T-helper 2 cell treated with Interferon-gamma antibody and Interleukin-4, amounts not matched to agents 5 μg/mL and 100 μg/mL, for 36 hours (primary cell): Measurements from ENCODE around the gene ADARB2.

Experiments
- DNase-seq: peaks from one replicate; pipeline ENCODE4 v3.0.0; 2021; ENCODE audit warnings: low spot score
- H3K27ac Mint-ChIP-seq: one replicate; pipeline ENCODE4 v1.8.0; 2021; ENCODE audit warnings: mild to moderate bottlenecking, mixed read lengths
- H3K27me3 Mint-ChIP-seq: one replicate; pipeline ENCODE4 v1.8.0; 2021; ENCODE audit warnings: low read depth, mixed read lengths
- H3K36me3 Mint-ChIP-seq: one replicate; pipeline ENCODE4 v1.8.0; 2021; ENCODE audit warnings: low read depth, mixed read lengths
- H3K4me1 Mint-ChIP-seq: one replicate; pipeline ENCODE4 v1.8.0; 2021; ENCODE audit warnings: low read depth, mixed read lengths
- H3K4me3 Mint-ChIP-seq: one replicate; pipeline ENCODE4 v1.8.0; 2022; ENCODE audit warnings: mild to moderate bottlenecking, moderate library complexity, mixed read lengths
- H3K9me3 Mint-ChIP-seq: one replicate; pipeline ENCODE4 v1.8.0; 2021; ENCODE audit warnings: mixed read lengths

ADARB2 gene

DNA sequence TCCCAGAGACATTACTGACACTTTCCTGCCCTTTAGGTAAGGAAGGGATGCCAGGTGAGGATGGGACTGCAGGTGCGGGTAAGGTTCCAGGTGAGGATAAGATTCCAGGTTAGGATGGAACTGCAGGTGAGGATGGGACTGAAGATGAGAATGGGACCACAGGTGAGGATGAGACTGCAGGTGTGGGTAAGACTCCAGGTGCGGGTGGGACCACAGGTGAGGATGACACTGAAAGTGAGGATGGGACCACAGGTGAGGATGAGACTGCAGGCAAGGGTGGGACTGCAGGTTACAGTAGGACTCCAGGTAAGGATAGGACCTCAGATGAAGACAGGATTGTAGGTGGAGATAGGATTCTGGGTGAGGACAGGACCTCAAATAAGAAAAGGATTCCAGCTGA, 358.9 kb downstream of the ADARB2 start:
- peaks cover 12% of the 10 kb centered on the region for H3K27me3 Mint-ChIP-seq
- H3K4me1 Mint-ChIP-seq = no peaks in the 10 kb centered on the region
- DNase-seq = no peak
- no peaks in the 10 kb centered on the region for H3K36me3 Mint-ChIP-seq
- H3K9me3 Mint-ChIP-seq = peaks cover 8% of the 10 kb centered on the region
- no peak overlapping the region for H3K27ac Mint-ChIP-seq
- no peak overlapping the region for H3K4me3 Mint-ChIP-seq

DNA sequence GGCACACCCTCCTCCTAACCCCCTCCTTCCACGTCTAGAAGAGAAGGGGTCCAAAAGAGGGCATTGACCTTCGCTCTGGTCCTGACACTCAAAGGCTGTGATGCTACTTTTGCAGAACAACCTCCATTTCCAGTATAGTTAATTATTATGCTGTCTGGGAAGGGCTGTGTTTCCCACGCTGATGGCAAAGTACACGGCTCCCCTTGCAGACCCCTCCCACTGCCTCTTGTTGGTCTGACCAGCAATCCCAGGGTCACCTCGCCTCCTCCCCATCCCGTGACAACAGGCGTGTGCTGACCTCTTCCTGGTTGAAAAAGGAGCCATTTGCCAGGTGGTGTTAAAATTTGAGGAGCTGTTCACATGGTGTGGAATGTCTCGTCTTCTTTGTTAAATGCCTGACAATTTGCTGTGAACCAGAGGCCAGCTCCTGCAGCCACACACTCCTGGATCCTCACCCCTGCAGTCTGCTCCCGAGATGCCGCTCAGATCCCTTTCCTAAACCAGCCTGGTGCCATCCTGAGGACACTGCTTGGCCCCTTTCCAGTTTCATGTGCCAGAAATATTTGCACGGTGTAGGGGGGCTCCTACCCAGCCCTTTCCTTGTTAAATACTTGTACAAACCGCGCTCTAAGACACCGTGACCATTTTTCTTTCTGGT, 359.5 kb downstream of the ADARB2 start:
- Mint-ChIP-seq H3K27ac (no peak overlapping the region), H3K4me1 (no peaks in the 10 kb centered on the region), H3K4me3 (no peak overlapping the region), H3K36me3 (no peaks in the 10 kb centered on the region), H3K9me3 (peaks cover 8% of the 10 kb centered on the region), H3K27me3 (peaks cover 12% of the 10 kb centered on the region)
- no peak for DNase-seq

DNA sequence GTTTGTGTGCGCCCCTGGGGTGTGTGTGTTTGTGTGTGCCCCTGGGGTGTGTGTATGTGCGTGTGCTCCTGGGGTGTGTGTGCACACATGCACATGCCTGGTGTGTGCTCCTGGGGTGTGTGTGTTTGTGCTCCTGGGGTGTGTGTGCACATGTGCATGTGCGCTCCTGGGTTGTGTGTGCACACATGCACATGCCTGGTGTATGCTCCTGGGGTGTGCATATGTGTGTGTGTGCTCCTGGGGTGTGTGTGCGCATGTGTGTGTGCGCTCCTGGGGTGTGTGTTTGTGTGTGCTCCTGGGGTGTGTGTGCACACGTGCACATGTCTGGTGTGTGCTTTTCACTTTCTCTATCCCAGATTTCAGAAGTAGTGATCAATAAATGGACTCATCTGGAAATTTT, 360.1 kb downstream of the ADARB2 start:
- H3K4me3 Mint-ChIP-seq = no peak overlapping the region
- no peak overlapping the region for H3K27ac Mint-ChIP-seq
- DNase-seq = no peak
- peaks cover 8% of the 10 kb centered on the region for H3K9me3 Mint-ChIP-seq
- H3K36me3 Mint-ChIP-seq = no peaks in the 10 kb centered on the region
- peaks cover 12% of the 10 kb centered on the region for H3K27me3 Mint-ChIP-seq
- no peaks in the 10 kb centered on the region for H3K4me1 Mint-ChIP-seq

DNA sequence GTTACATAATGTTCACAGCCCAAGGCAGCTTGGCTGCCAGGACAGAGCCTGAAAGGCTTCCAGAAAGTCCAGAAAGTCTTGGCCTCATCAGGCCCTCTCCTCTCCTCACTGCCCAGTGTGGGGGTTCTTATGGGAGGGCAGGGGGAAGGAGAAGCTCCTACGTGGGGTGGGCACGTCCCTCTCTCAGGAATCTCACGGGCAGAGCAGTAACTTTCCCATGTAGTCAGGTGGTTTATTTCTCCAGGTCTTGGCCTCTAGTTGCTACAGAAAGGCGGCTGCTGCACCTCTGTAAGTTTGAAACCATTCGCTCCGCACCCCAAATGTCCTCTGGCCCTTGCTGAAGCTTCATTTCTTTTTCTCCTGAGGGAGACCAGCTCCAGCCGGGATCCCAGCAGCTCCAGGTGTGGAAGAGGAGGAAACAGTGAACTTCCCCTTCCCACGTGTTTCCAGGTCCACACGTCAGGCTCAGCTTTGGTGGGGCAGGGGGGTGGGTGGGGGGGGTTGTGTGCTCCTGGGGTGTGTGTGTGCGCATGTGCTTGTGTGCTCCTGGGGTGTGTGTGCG, 360.9 kb downstream of the ADARB2 start:
- Mint-ChIP-seq H3K36me3 (no peaks in the 10 kb centered on the region), H3K4me1 (no peaks in the 10 kb centered on the region), H3K27ac (no peak overlapping the region), H3K4me3 (no peak overlapping the region), H3K27me3 (peaks cover 13% of the 10 kb centered on the region), H3K9me3 (peaks cover 8% of the 10 kb centered on the region)
- DNase-seq = no peak

DNA sequence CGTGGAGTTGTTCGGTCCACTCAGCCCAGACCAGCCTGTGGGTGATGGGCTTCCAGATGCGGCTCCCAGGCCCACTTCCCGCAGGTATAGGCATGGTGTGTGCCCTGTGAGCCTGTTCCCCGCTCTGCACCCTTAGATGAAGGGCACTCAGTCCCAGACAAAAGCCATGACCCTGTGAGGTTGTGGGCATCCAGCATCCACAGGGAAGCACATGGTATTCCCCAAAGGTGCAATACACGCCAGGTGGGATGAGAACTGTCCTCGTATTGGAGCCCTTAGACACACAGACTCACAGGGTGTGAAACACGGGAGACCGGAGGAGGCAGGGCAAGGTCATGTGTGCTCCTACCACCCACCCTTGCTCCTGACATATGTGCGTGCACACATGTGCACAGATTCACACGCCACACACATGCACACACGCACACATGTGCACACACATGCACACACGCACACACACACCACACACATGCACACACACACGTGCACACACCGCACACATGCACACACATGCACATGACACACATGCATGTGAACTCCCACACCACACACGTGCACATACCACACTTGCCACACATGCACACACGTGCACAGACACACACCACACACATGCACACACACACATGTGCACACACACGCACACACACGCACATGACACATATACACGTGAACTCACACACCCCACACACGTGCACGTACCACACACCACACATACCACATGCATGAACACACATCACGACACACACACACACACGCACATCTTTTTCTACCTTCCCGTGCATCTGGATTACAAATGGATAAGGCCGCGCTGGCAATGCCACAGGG, 361.8 kb downstream of the ADARB2 start:
- H3K36me3 Mint-ChIP-seq = no peaks in the 10 kb centered on the region
- no peak overlapping the region for H3K4me3 Mint-ChIP-seq
- peaks cover 11% of the 10 kb centered on the region for H3K27me3 Mint-ChIP-seq
- H3K9me3 Mint-ChIP-seq = peaks cover 8% of the 10 kb centered on the region
- no peak for DNase-seq
- no peak overlapping the region for H3K27ac Mint-ChIP-seq
- no peaks in the 10 kb centered on the region for H3K4me1 Mint-ChIP-seq

DNA sequence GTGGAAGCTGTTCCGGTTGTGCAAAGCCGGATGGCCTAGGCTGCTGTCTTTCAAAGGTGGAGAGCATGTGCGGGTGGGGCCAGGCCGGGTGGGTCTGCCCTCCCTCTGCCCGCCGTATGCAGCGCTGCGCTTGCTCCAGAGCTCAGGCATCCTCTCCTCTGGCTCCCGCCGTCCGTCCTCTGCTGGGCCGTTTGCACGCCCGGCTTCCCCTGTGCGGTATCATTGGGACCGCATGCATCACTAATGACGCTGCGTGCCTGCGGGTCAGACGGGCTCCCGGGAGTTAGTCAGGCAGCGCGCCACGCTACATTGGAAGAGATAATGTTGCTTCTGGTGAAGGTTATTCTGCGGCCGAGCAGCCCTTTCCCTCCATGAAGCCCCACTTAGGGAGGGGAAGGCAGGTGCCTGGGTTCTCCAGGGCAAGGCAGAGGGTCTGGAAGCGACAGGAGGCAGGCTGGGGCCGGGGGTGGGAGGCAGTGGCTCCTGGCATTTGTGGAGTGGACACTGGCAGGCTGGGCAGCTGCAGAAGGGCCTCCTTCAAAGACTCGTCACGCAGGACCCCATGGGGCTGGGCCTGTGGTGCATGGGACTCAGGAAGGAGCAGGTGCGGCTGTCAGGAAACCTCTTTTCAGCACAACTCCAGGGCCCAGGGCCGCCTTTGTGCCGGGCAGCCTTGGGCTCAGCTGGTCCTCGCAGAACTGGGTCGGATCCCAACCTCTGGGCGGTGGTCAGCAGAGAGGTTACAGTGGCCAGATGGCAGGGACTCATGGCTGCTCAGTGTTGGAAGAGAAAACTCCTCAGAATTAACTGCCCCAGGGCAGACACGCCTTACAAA, 362.6 kb downstream of the ADARB2 start:
- Mint-ChIP-seq H3K27me3 (peaks cover 15% of the 10 kb centered on the region), H3K36me3 (no peaks in the 10 kb centered on the region), H3K4me3 (no peak overlapping the region), H3K4me1 (no peaks in the 10 kb centered on the region), H3K27ac (no peak overlapping the region), H3K9me3 (peaks cover 8% of the 10 kb centered on the region)
- no peak for DNase-seq

DNA sequence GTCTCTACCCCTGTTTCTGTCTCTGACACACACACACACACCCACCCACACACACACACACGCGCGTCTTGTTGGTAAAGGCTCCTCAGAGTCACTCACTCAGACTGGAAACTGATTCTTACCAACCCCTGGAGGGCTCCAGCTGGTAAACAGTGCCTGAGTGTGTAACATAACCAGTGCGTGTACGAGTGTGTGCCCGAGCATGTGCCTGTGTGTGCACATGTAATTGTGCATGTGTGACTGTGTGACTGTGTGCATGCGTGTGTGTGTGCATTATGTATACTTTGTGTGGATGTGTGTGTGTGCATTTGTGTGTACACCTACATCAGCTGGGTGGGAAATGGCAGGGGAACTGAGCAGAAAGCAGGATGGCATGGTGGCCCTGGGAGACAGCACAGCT, 364.0 kb downstream of the ADARB2 start:
- DNase-seq = no peak
- Mint-ChIP-seq H3K4me1 (no peaks in the 10 kb centered on the region), H3K9me3 (peaks cover 8% of the 10 kb centered on the region), H3K27me3 (peaks cover 12% of the 10 kb centered on the region), H3K36me3 (no peaks in the 10 kb centered on the region), H3K4me3 (no peak overlapping the region), H3K27ac (no peak overlapping the region)

DNA sequence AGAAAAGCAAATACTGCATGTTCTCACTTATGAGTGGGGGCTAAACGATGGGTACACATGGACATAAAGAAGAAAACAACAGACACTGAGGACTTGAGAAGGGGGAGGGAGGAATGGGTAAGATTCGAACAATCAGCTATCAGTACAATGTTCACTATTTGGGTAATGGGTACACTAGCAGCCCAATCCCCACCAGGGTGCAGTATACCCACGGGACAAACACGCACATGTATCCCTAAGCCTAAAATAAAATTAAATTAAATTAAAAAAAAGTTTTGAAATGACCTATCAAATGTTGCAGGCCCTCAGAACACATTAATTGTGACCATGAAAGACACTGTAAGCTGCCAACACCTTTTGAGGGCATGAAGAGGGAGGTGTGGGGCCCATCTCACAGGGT, 365.1 kb downstream of the ADARB2 start:
- H3K27ac Mint-ChIP-seq = no peak overlapping the region
- no peaks in the 10 kb centered on the region for H3K36me3 Mint-ChIP-seq
- H3K4me3 Mint-ChIP-seq = no peak overlapping the region
- H3K9me3 Mint-ChIP-seq = peaks cover 8% of the 10 kb centered on the region
- peaks cover 9% of the 10 kb centered on the region for H3K27me3 Mint-ChIP-seq
- H3K4me1 Mint-ChIP-seq = no peaks in the 10 kb centered on the region
- DNase-seq = no peak

DNA sequence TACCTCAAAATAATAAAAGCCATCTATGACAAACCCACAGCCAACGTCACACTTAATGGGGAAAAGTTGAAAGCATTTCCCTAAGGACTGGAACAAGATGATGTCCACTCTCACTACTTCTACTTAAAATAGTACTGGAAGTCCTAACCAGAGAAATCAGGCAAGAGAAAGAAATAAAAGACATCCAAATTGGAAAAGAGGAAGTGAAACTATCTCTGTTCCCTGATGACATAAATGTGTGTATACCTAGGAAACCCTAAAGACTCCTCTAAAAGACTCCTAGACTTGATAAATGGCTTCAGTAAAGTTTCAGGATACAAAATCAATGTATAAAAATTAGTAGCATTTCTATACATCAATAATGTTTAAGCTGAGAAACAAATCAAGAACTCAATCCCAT, 367.0 kb downstream of the ADARB2 start:
- H3K27ac Mint-ChIP-seq = no peak overlapping the region
- no peak for DNase-seq
- H3K4me1 Mint-ChIP-seq = no peaks in the 10 kb centered on the region
- H3K27me3 Mint-ChIP-seq = peaks cover 15% of the 10 kb centered on the region
- no peak overlapping the region for H3K4me3 Mint-ChIP-seq
- H3K9me3 Mint-ChIP-seq = no peaks in the 10 kb centered on the region
- H3K36me3 Mint-ChIP-seq = no peaks in the 10 kb centered on the region

DNA sequence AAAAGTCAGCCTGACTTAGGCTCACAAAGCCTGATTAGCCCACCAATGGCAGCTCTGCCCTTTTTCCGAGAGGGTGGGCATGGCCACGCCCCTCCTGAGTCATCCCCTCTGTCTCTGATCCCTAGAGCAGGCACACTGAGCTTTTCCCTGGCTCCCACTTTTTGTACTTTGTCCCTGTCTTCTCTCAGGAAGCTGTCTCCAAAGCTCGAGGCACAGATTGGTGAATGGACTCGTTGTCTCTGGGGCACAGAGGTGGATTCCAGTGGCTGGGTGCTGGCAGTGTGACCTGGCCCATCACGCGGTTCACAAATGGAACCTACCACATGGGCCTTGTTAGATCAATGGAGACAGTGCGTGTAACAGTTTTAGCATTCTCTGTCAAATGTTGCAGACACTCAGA, 367.7 kb downstream of the ADARB2 start:
- no peaks in the 10 kb centered on the region for H3K4me1 Mint-ChIP-seq
- H3K9me3 Mint-ChIP-seq = no peaks in the 10 kb centered on the region
- H3K27me3 Mint-ChIP-seq = peaks cover 21% of the 10 kb centered on the region
- H3K4me3 Mint-ChIP-seq = no peak overlapping the region
- H3K36me3 Mint-ChIP-seq = no peaks in the 10 kb centered on the region
- no peak overlapping the region for H3K27ac Mint-ChIP-seq
- DNase-seq = no peak

DNA sequence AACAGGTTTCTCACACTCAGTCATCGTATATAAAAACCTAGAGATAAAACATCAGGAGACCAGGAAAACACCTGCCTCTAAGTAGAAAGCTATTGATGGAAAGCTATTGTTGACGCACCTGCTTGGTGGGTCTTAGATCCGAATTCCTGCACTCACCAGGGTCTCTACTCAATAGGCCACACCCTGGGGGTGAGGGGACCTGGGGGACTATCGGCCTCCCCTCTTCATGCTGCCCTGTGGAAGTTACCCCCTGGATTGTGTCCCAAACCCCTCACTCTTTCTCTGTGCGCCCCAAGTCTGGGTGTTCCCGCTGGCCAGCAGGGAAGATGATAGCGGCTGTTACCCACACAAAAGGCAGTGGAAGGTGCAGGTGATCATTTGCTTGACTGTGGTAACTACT, 368.1 kb downstream of the ADARB2 start:
- Mint-ChIP-seq H3K27me3 (peaks cover 22% of the 10 kb centered on the region), H3K27ac (no peak overlapping the region), H3K9me3 (no peaks in the 10 kb centered on the region), H3K36me3 (no peaks in the 10 kb centered on the region), H3K4me3 (no peak overlapping the region), H3K4me1 (no peaks in the 10 kb centered on the region)
- no peak for DNase-seq

DNA sequence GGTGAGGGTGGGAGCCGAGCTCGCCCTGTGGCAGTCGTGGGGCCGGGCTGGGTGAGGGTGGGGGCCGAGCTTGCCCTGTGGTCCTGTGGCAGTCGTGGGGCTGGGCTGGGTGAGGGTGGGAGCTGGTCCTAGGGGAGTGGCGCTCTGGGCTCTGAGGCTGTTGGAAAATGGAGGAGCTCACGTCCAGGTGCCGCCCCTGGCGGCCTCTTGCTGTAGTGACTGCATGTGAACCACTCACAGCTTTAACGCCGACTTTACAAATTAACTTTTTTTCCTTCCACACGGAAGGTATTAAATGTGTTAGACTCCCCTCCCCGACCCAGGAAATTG, 368.5 kb downstream of the ADARB2 start:
- H3K27me3 Mint-ChIP-seq = peaks cover 22% of the 10 kb centered on the region
- no peaks in the 10 kb centered on the region for H3K36me3 Mint-ChIP-seq
- H3K4me3 Mint-ChIP-seq = no peak overlapping the region
- no peak for DNase-seq
- H3K9me3 Mint-ChIP-seq = no peaks in the 10 kb centered on the region
- H3K27ac Mint-ChIP-seq = no peak overlapping the region
- H3K4me1 Mint-ChIP-seq = no peaks in the 10 kb centered on the region

DNA sequence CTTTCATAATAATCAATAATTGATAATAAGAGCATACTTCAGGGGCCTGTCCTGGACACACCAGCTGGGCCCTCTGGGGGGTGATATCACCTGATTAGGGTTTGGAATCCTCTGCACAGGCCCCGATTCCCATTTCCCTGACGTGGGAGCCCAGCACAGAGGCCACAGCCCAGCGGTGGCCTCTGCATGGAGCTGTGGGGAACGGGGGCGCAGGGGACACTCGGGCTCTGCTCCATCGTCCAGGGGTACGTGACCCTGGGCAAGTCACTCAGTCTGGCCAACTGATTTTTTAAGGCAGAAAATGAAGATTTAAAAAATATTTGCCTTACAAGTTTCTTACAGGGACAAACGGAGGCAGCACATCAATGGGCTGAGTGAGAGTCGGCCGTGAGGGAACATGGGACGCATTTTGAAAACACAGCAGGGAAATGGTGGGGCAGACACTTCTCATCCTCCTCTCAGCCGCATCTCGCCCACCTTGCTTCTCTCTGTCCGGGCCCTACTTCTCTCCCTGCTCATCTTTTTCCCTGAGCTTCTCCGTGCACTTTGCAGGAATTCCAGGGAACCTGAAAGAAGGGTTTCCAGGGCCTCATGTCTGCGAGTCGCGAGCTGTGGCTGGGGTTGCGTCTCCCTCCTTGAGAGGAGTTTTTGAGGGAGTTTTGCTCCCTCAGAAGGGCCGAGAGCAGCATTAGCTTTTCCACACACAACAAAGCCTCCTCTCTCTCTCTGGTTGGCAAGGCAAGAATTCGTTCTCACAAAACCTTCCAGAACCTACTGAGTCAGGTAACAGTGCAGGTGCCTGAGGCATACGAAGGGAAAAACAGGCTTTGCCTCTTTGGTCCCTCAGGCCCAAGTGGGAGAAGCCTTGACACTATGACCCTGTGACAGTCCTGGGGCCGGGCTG, 369.1 kb downstream of the ADARB2 start:
- Mint-ChIP-seq H3K4me1 (no peaks in the 10 kb centered on the region), H3K36me3 (no peaks in the 10 kb centered on the region), H3K27ac (no peak overlapping the region), H3K9me3 (no peaks in the 10 kb centered on the region), H3K4me3 (no peak overlapping the region), H3K27me3 (peaks cover 22% of the 10 kb centered on the region)
- DNase-seq = no peak
